Measurements from ENCODE around the gene FHAD1. TPM values are rescaled to one million over a fixed set of nuclear protein-coding genes. Genes with fewer than 3 reads are reported as not detected.

Gene FHAD1
- total and polyA plus RNA-seq, 5 experiments from 2014 or later = not detected

- Mint-ChIP-seq H3K36me3 (peaks cover 0 to under 1% (median 0%) of the 10 kb centered on the region in 3 donors), H3K9me3 (no peaks in the 10 kb centered on the region), H3K27me3 (no peaks in the 10 kb centered on the region), H3K4me1 (peaks cover 0 to 5% (median 1%) of the 10 kb centered on the region in 4 donors), H3K27ac (peak overlapping the region in 2 of 10 donors; percentile 25 to 57), H3K4me3 (no peak overlapping the region)
- DNase-seq (no peak), ATAC-seq (no peak)
- POLR2A ChIA-PET = no interaction called here
Observed at GRCh38 chr1:15435239-15436077, 188.4 kb downstream of the FHAD1 start.

- Mint-ChIP-seq H3K4me3 (no peak overlapping the region), H3K27ac (peak overlapping the region in 2 of 10 donors; percentile 27 to 40), H3K9me3 (no peaks in the 10 kb centered on the region), H3K4me1 (peaks cover 0 to 5% (median 0%) of the 10 kb centered on the region in 4 donors), H3K27me3 (peaks cover 0 to 3% (median 0%) of the 10 kb centered on the region in 5 donors), H3K36me3 (no peaks in the 10 kb centered on the region)
- no peak for DNase-seq
- ATAC-seq = no peak
- POLR2A ChIA-PET = no interaction called here
Observed at GRCh38 chr1:15436881-15437442, 189.9 kb downstream of the FHAD1 start.

- no peak for ATAC-seq
- H3K9me3 Mint-ChIP-seq = no peaks in the 10 kb centered on the region
- POLR2A ChIA-PET = no interaction called here
Observed at GRCh38 chr1:15439325-15439724, 192.3 kb downstream of the FHAD1 start.

GRCh38 chr1:15440357-15440756 lies 193.3 kb downstream of the FHAD1 start:
- DNase-seq = no peak
- Mint-ChIP-seq H3K9me3 (no peaks in the 10 kb centered on the region), H3K4me3 (no peak overlapping the region), H3K36me3 (no peaks in the 10 kb centered on the region), H3K27ac (no peak overlapping the region), H3K4me1 (no peaks in the 10 kb centered on the region), H3K27me3 (peaks cover 0 to 5% (median 2%) of the 10 kb centered on the region in 5 donors)
- no peak for ATAC-seq
- POLR2A ChIA-PET = no interaction called here

More at GRCh38 chr1:15439325-15439724, 192.3 kb downstream of the FHAD1 start:
- no peak for DNase-seq
- Mint-ChIP-seq H3K36me3 (no peaks in the 10 kb centered on the region), H3K27me3 (peaks cover 0 to 3% (median 0%) of the 10 kb centered on the region in 5 donors), H3K27ac (no peak overlapping the region), H3K4me1 (peaks cover 0 to 5% (median 0%) of the 10 kb centered on the region in 4 donors), H3K4me3 (no peak overlapping the region)

- H3K4me1 Mint-ChIP-seq = peaks cover 0 to 4% (median 0%) of the 10 kb centered on the region in 4 donors
- DNase-seq = no peak
- POLR2A ChIA-PET = no interaction called here
- H3K36me3 Mint-ChIP-seq = no peaks in the 10 kb centered on the region
- H3K4me3 Mint-ChIP-seq = no peak overlapping the region
- ATAC-seq = no peak
- no peak overlapping the region for H3K27ac Mint-ChIP-seq
- peaks cover 3 to 10% (median 6%) of the 10 kb centered on the region in 5 donors for H3K27me3 Mint-ChIP-seq
- no peaks in the 10 kb centered on the region for H3K9me3 Mint-ChIP-seq
Observed at GRCh38 chr1:15441247-15441646, 194.2 kb downstream of the FHAD1 start.

- H3K27ac Mint-ChIP-seq = no peak overlapping the region
- H3K4me1 Mint-ChIP-seq = peaks cover 0 to 4% (median 0%) of the 10 kb centered on the region in 4 donors
- no peaks in the 10 kb centered on the region for H3K9me3 Mint-ChIP-seq
- H3K36me3 Mint-ChIP-seq = no peaks in the 10 kb centered on the region
- H3K4me3 Mint-ChIP-seq = no peak overlapping the region
- no peak for DNase-seq
- H3K27me3 Mint-ChIP-seq = peaks cover 3 to 14% (median 9%) of the 10 kb centered on the region in 5 donors
- ATAC-seq = no peak
- POLR2A ChIA-PET = no interaction called here
Observed at GRCh38 chr1:15442119-15442518, 195.1 kb downstream of the FHAD1 start.

GRCh38 chr1:15442759-15443158 lies 195.7 kb downstream of the FHAD1 start:
- no peaks in the 10 kb centered on the region for H3K36me3 Mint-ChIP-seq
- no peaks in the 10 kb centered on the region for H3K9me3 Mint-ChIP-seq
- DNase-seq (no peak), ATAC-seq (no peak)
- peak overlapping the region in 1 of 10 donors; percentile 19 for H3K4me3 Mint-ChIP-seq
- no peak overlapping the region for H3K27ac Mint-ChIP-seq
- POLR2A ChIA-PET = interaction anchor here (0.6 kb wide), 1 partner anchor 50 kb away, joined by 3 read pairs; no protein-coding TSS in a partner anchor
- H3K27me3 Mint-ChIP-seq = peaks cover 3 to 19% (median 13%) of the 10 kb centered on the region in 5 donors
- H3K4me1 Mint-ChIP-seq = peaks cover 0 to 4% (median 0%) of the 10 kb centered on the region in 4 donors

- peaks cover 3 to 19% (median 13%) of the 10 kb centered on the region in 5 donors for H3K27me3 Mint-ChIP-seq
- no peak overlapping the region for H3K27ac Mint-ChIP-seq
- peaks cover 0 to 4% (median 0%) of the 10 kb centered on the region in 4 donors for H3K4me1 Mint-ChIP-seq
- POLR2A ChIA-PET = interaction anchor here (0.6 kb wide), 1 partner anchor 50 kb away, joined by 3 read pairs; no protein-coding TSS in a partner anchor
- no peaks in the 10 kb centered on the region for H3K36me3 Mint-ChIP-seq
- DNase-seq (no peak), ATAC-seq (no peak)
- H3K4me3 Mint-ChIP-seq = no peak overlapping the region
- no peaks in the 10 kb centered on the region for H3K9me3 Mint-ChIP-seq
Observed at GRCh38 chr1:15443281-15443680, 196.3 kb downstream of the FHAD1 start.

GRCh38 chr1:15444468-15445389 lies 197.7 kb downstream of the FHAD1 start:
- Mint-ChIP-seq H3K27me3 (peaks cover 4 to 20% (median 13%) of the 10 kb centered on the region in 5 donors), H3K36me3 (no peaks in the 10 kb centered on the region), H3K4me3 (no peak overlapping the region), H3K4me1 (peaks cover 0 to 4% (median under 1%) of the 10 kb centered on the region in 4 donors), H3K9me3 (peaks cover 0 to 3% (median 0%) of the 10 kb centered on the region in 9 donors), H3K27ac (peak overlapping the region in 1 of 10 donors; percentile 25)
- no peak for DNase-seq
- no peak for ATAC-seq
- POLR2A ChIA-PET = no interaction called here

GRCh38 chr1:15445390-15446122 lies 198.5 kb downstream of the FHAD1 start:
- no peaks in the 10 kb centered on the region for H3K36me3 Mint-ChIP-seq
- peaks cover 0 to 4% (median under 1%) of the 10 kb centered on the region in 4 donors for H3K4me1 Mint-ChIP-seq
- ATAC-seq = no peak
- peaks cover 0 to 3% (median 0%) of the 10 kb centered on the region in 9 donors for H3K9me3 Mint-ChIP-seq
- POLR2A ChIA-PET = no interaction called here
- peaks cover 4 to 23% (median 13%) of the 10 kb centered on the region in 5 donors for H3K27me3 Mint-ChIP-seq
- no peak for DNase-seq
- H3K4me3 Mint-ChIP-seq = no peak overlapping the region
- H3K27ac Mint-ChIP-seq = peak overlapping the region in 1 of 10 donors; percentile 63

- no peak overlapping the region for H3K27ac Mint-ChIP-seq
- H3K27me3 Mint-ChIP-seq = peaks cover 6 to 23% (median 13%) of the 10 kb centered on the region in 5 donors
- DNase-seq (no peak), ATAC-seq (no peak)
- H3K4me1 Mint-ChIP-seq = peaks cover 0 to 4% (median under 1%) of the 10 kb centered on the region in 4 donors
- no peak overlapping the region for H3K4me3 Mint-ChIP-seq
- POLR2A ChIA-PET = no interaction called here
- no peaks in the 10 kb centered on the region for H3K36me3 Mint-ChIP-seq
- H3K9me3 Mint-ChIP-seq = peaks cover 0 to 3% (median 0%) of the 10 kb centered on the region in 9 donors
Observed at GRCh38 chr1:15446212-15446611, 199.2 kb downstream of the FHAD1 start.
